Right forelimb (tissue), 1 donor: ENCODE results near the gene TMEM40.
A peak's percentile ranks its signal among the peaks of the same experiment; 100 is the strongest.
"Not testable (repeated sequence)": the region's sequence is repeated elsewhere in the genome, so short reads cannot be mapped to it uniquely, and the experiment has no call there.

Experiments used
- DNase-seq: peaks from one replicate; pipeline ENCODE4 v3.0.0-alpha.2; 2018

Gene TMEM40, protein sequence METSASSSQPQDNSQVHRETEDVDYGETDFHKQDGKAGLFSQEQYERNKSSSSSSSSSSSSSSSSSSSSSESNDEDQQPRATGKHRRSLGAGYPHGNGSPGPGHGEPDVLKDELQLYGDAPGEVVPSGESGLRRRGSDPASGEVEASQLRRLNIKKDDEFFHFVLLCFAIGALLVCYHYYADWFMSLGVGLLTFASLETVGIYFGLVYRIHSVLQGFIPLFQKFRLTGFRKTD

DNA sequence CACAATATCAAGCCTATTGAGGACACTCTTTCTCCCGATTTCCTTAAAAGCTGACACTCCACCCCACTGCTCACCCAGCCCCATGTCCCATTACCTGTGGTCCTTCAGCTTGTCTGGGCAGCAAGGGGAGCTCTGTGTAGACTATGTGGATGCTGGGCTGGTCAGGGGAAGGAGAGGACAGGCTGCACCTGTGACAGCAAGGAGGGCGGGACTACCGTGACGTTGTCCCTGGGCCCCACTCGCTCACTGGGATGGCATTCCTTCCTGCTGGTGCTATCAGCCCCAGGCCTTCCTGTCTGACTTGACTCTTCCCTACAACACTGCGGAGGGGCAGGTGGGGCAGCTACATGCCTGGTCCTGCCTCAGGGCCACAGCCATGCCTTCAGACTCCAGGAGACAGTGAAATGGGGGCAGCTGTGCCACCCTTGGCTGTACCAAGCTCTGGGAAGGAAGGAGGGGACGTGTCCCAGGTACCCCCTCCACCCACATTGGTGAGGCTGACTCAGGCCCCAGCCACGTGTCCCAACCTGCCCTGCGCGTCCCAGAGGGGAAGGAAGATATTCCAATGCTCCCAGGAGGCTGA is at the start of gene TMEM40:
Gene TMEM40 (minus strand): TSS at position 163 of the 583 bp plus-strand sequence. CDS start 9,427 bp downstream, outside the sequence.
- DNase-seq, result no peak

DNA sequence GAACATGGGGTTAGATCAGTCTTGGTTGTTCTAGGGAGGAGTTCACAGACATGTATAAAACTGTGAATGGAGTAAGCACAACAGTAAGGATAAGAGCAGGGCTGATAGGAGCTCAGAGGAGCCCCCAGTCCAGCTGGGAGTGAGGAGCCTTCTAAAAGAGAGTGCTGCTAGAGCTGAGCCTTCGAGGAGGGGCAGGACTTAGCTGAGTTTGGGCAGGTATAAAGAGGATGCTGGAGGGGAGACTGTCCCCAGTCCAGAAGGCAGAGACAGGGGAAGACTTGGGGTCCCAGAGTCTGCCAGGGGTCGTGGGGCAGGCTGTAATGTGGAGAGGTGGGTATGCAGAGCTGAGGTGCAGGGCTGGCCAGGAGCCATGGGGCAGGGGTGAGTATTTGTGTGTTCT is 49.5 kb upstream of the TMEM40 start:
- DNase-seq, result no peak

DNA sequence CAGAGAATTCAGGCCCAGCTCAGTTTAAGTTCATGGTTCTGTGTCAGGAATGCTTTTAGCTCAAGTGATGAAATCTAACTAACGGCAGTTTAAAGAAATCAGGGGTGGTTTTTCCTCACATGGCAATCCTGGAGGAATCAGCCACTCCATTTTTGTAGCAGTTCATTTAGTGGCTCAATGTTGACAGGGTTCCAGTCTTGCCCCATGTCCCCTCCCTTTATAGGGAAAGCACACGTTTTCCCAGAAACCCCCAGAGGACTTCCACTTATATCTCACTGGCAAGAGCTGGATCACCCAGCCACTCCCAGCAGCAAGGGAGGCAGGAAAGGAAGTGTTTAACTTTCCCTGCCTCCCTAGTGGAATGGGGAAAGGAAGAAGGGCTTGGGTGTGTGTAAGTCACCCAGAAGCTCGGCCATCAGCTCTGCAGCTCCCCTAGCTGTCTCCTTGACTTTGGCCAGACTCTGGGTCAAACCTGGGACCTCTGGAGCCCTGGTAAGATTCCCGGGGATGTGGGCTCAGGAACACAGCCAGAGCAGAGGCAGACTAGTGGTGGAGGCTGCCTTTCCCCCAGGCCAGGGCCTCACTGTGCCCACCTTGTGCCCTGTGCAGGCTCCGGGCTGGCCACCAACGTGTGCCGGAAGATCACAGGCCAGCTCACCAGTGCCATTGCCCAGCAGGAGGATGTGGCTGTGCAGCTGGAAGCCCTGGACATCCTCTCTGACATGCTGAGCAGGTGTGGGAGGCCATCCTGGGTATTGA is 48.7 kb upstream of the TMEM40 start:
- peak; percentile 35 for DNase-seq

DNA sequence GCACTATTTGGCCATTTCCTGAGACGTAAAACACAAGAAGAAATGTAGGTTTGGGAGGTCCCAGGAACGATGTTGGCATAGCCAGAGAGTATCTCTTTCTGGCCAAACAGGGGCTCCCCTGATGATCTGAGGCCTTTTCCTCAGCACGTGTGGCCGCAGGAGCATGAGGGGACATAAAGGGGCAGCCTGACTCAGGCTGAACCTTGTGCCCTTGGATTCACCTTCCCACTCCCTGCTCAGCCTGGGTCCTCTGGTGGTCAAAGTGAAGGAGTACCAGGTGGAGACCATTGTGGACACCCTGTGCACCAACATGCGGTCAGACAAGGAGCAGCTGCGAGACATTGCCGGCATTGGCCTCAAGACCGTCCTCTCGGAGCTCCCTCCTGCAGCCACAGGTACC is 48.0 kb upstream of the TMEM40 start:
- peak; percentile 25 for DNase-seq

DNA sequence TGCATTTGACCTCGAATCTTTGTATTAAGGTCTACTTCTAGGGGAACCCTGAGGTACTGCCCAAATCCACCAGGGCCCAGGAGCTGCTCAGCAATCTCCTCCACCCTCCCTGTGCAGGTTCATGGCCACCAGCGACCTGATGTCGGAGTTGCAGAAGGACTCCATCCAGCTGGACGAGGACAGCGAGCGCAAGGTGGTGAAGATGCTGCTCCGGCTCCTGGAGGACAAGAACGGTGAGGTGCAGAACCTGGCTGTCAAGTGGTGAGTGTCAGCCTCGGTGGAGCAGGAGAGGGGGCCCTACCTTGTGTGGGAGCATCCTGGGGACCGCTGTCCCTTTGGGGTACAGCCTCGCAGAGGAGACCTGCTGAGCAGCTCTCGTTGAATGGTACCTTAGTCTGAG is 44.3 kb upstream of the TMEM40 start:
- peak; percentile 6 for DNase-seq

DNA sequence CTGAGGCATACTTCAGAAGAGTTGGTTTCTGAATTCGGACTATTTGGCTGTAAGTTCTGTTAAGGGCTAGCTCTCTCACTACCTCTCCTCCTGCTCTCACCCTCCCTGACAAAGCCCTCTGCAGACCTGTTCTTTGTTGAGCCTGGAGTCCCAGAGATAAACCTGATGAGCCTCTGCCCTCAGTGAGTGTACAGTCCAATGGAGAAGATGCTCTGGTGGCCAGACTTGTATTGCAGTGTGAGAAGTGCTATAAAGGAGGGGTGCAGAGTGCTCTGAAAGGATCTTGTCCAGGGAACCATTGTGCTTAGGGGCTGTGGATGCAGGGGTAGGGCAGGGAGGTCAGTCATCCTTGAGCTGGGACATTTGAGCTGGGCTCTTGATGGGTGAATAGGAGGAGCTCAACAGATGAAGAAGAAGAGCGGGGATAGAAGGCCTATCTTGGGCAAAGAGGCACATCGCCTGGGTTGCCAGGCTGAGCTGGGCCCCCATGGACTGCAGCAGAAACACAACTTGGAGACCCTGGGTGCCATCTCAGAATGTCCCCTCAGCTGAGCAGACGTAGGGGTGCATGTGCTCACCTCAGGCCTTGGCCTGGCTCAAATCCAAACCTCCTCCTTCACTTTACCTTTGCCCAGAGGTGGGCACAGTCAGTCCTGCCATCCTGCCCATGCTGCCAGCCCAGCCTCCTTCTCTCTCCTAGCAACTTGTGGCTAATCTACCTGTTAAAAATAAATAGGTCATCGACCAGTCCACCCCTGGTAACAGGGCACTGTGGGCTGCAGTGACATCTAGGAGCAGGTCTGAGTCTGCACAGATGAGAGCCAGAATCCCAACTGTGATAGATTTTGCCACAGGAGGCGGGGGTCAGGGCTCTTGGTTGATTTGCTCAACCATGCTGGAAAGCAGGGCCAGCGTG is 40.7 kb upstream of the TMEM40 start:
- no peak for DNase-seq

DNA sequence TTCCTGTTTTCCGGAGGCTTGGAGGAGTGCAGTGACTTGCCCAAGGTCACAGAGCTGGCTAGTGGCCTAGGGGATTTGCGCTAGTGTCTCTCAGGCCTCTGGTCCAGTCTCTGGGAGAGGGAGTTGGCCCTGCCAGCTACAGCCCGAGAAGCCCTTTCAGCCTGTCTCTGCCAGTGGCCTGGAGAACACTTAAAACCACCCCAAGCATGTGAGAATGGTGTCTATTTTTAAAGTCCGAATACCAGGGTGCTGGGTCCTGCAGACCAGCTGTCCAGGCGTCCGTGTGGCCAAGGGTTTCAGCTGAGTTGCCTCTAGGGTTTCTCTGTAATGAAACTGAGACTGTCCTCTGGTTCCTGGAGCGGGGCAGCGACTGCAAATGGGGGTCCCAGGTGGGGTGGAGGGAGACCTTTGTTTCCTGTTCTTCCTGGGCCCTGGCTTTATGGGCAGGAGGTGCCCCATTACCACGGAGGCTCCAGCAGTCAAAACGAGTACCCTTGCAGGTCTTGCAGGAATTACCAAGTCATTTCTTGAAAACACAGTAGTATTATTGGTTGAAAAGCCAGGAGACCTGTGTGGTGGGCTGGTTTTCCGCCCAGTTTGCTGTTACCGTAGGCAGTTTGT is 39.6 kb upstream of the TMEM40 start:
- no peak for DNase-seq

DNA sequence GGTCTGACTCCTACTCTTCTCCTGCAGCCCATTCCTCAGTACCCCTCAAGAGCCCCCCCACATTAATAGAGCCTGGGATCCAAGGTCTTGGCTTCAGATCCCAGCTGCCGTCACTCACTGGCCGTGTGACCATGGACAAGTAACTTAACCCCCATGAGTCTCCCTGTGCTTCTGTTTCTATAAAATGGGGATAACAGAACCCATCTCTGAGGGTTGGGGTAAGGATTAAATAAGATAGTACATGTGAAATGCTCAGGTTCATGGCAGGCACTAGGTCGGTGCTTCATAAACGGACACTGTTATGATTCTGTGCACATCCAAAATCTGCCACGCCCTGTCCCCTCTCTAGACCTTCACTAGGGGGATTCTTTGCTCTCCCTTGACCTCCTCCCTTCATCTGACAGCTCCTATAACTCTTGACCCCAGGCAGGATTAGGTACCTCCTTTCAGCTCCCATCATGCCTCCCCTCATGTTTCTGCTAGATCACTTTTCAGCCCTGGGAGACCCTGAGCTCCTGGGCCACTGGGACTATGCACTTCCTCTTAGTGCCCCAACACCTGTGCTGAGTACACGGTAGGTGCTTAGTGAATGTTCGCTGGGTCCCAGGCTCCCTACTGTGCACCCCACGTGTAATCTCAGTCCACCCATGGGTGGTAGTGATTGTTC is 39.0 kb upstream of the TMEM40 start:
- no peak for DNase-seq

DNA sequence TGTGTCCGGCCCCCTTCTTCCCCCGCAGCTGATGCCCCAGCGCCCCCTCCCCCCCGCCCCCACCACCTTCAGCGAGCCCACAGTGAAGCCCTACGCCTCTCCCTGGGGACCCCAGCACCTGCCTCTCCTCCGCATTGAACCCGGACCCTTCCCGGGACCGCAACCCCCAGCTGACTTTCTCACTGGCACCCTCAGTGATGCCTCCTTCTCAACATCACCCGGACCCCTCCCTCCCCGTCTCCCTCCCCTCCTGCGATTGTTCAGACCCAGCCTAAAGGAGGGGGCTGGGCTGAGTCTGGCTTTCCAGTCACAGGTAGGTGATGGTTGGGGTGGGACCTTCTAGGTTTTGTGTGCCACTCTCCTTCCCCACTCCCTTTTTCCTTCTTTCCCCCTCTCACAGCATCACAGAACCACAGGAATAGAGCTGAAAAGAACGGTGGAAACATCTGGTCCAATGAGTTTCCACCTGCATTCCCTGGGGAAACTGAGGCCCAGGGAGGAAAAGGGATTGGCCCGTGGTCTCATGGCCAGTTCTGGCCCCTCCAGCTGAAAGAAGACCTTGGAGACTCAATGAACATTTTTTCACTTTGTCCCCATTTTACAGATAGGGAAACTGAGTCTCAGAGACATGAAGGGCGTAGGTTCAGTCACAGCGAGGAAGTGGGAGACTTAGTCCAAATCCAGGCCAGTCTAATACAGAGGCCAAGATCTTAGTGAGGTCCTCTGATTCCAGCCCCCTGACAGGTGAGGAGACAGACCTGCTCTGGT is 38.2 kb upstream of the TMEM40 start:
- DNase-seq, result no peak

DNA sequence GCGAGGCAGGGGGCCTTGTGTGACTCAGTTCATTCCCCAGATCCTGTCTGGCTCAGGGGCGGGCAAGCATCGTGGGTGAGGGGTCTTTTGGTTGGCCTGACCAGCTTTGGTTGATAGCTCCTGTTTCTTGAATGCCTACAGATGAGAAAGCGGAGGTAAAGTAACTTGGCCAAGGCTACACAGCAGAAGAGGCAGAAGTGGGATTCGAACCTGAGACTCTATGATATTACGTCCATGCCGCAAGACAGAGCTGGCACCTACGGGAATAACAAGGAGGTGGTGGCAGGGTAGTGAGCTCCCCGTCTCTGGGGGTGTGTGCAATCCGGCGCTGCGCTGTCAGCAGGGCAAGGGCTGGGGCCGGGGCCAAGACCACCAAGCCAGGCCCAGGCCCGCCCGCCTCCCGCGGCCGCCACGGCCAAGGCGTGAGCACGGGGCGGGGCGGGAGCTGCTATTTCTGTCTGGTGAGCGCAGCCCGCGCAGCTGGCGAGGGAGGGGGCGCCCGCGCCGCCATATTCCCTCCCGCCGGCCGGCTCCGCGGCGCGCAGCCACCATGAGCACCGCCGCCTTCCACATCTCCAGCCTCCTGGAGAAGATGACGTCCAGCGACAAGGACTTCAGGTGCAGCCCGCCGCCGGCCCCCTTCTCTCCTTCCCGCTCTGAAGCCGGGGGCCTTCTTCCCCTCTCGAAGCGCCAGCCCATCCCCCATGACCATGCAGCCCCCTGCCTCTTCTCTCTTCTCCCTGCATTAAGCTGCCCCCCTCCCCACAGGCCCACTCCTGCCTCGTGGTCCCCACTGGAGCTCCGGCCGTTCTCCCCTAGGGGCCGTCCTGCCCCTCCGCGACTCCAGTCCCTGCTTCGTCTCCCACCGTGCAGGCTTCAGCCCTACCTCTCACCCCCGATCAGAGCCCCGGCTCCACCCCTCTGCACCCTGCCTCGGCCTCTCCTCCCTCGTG is 37.4 kb upstream of the TMEM40 start, which contains the start of gene CAND2:
Gene CAND2 (plus strand): TSS at position 510 of the 953 bp plus-strand sequence. CDS start 41 bp downstream, at position 551.
- DNase-seq, result peak; percentile 89

DNA sequence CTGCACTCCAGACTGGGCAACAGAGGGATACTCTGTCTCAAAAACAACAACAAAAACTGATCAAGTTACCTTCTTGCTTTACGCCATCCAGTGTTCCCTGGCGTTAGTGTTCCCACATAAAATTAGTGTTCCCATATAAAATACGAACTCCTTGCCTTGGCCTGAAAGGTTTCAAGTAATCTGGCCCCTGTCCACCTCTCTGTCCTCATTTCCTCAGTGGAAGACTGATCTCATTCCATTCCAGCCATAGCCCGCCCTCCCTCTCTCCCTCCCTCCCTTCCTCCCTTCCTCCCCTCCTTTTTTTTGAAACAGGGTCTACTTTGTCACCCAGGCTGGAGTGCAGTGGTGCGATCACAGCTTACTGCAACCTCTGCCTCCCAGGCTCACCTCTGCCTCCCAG is 34.6 kb upstream of the TMEM40 start:
- no peak for DNase-seq

DNA sequence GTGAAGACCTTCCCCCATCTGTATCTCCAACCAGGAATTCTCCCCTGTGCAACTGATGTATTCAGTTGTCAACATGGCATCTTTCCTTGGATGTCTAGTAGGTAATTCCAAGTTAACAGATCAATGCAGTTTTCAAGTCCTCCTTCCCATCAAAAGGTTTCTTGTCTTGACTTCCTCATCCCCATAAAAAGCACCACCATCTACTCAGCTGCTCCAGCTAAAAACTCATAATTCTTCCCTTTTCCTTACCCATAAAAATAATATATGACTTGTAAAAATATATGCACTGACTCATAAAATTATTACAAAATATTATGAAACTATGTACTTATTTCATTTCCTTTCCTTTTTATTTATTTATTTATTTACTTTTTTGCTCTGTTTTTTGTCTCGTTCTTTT is 32.4 kb upstream of the TMEM40 start:
- no peak for DNase-seq

DNA sequence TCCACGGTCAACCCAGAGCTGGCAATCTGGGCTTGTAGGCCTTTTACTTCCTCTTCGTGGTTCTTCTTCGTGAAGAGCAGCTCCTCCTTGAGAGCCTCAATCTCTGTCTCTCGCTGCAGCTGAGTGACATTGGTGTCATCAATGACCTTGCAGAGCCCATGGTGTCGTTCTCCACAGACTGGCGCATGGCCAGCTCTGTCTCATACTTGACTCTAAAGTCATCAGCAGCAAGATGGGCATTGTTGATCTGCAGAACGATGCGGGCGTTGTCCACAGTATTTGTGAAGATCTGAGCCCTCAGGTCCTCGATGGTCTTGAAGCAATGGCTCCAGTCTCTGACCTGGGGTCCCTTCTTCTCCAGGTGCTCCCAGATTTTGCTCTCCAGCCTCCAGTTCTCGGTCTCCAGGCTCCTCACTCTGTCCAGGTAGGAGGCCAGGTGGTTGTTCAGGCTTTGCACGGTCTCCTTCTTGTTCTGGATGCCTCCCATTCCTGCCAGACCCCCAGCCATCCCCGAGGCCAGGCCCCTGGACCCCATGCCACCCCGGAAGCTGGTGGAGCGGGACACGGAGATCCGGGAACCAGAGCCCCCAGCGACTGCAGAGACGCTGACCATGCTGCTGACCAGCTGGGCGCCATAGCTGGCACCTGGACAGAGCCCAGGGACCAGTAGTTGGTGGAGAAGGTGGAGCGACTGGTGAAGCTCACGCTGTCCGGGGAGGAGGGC is 29.1 kb upstream of the TMEM40 start:
- not testable (repeated sequence) for DNase-seq

DNA sequence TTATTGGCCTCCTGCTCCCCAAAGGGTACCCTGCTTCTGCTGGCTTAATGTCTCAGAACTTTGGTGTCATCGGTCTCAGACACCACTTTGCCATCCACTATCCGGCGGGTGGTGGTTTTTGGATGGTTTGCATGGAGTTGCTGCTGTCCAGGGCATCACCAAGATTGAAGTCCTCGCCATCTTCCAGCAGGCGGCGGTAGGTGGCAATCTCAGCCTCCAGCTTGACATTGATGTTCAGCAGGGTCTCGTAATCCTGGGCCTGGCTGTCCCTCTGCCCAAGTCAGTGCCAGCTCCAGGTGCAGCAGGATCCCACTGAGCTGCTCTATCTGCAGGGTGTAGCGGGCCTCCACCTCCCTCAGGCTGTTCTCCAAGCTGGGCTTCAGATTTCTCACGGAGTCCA is 28.3 kb upstream of the TMEM40 start:
- not testable (repeated sequence) for DNase-seq

DNA sequence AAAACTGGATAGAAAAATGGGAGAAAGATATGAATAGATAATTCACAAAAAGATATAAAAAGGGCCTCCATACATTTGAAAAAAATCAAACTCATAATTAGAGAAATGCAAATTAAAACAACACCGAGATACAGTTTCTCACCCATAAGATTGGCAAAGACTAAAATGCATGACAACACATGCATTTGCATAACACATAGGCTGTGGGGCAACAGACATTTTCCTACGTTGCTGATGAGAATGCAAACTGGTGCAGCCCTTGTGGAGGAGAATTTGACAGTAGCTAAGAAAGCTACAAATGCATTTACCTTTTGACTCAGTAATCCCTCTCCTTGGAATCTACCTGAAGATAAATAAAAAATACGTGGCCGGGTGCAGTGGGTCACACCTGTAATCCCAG is 26.0 kb upstream of the TMEM40 start:
- no peak for DNase-seq

DNA sequence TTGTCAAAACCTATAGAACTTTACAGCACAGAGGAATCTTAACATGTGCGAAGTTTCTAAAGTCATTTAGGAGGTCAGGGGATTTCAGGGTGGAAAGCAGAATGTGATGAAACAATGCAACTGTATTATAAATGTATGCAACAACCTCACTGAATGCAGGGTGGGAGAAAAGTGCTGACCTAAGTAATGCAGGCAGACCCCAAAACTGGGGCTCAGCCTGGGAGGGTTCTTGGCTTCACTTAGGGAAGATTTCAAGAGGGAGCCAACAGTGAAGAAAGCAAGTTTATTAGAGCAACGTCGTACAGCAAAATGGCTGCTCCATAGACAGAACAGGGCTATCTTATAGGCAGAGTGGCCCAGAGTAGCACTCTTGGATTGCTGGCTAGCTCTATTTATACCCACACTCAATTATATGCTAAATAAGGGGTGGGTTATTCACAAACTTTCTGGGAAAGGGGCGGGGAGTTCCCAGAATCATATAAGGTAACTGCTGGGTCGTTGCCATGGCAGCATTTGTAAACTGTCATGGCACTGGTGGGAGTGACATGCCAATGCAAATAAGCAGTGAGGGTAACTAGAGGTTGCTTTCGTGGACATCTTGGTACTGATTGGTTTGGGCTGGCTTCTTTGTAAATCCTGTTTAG is 23.2 kb upstream of the TMEM40 start:
- no peak for DNase-seq

DNA sequence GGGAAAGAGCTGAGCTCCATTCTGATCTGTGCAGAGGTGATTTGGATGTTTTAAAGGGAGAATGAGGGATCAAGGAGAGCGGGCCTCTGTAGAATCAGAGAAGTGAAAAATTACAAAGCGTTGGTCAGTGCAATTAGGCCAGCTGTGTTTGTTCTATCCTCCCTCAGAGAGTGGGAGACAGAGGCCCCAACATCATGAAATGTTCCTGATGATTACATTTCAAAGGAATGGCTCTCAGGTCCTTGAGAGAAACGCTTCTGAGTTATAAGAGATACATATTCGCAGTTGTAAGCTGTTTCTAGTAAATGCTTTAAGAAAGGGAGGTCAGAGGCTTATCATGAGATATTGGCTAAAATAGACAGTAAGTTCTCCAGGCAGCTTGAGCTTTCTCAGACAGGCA is 21.7 kb upstream of the TMEM40 start:
- no peak for DNase-seq

DNA sequence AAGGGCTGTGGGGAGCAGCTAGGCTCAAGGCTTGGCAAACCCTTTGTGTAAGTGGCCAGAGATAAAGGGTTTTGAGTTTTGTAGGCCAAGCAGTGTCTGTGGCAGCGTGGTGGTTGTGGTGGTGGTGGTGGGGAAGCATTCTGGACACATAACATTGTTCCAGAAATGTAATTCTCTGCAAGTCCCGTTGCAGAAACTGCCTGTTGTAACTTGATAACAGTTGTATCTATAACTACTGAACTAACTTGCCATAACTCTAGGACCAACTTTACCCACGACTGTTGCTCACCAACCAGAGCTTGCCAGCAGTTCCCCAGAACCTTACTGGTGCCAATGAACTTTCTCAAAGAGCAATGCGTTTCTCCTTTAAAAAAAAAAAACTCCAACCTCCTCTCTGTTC is 18.1 kb upstream of the TMEM40 start:
- DNase-seq, result no peak

DNA sequence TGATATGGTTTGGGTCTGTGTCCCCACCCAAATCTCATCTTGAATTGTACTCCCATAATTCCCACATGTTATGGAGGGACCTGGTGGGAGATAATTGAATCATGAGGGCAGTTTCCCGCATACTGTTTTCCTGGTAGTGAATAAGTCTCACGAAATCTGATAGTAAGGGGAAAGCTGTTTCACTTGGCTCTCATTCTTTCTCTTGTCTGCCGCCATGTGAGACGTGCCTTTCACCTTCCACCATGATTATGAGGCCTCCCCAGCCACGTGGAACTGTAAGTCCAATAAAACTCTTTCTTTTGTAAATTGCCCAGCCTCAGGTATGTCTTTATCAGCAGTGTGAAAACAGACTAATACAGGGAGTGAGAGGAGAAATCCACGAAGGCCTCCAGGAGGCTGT is 16.9 kb upstream of the TMEM40 start:
- not testable (repeated sequence) for DNase-seq
